ENCODE data around the gene ZIM2. TPM values are rescaled to one million over a fixed set of nuclear protein-coding genes. Genes with fewer than 3 reads are reported as not detected.

The ZIM2 gene
- total RNA-seq, 1 donor from 2014 or later: not detected

DNA sequence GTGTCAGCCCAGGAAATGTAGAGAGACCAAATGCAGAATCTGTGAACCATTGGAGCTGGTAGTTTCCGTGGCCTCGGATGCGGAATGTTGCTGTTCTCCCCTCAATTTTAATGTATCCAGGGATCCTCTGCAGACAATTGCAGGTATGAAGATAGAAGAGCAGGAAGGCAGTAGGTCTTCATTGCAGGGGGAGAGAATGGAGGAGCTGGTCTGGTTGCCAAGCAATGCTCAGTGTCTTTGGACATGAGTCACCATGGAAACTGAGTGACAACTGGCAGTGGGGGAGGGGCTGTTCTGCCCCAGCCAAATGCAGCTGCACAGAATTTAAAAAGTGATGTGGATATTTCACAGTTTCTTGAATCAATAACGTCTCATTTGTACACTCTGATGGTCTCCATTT, 112.8 kb downstream of the ZIM2 start:
- Histone ChIP-seq H3K4me3 (no peak overlapping the region), H3K27me3 (no peaks in the 10 kb centered on the region), H3K27ac (no peak overlapping the region), H3K9me3 (peaks cover 2% of the 10 kb centered on the region), H3K36me3 (no peaks in the 10 kb centered on the region), H3K4me1 (no peaks in the 10 kb centered on the region)
- intact Hi-C loops (cut with DNase I): no loop called here
- ATAC-seq (no peak), DNase-seq (no peak)
- TF ChIP-seq, protein P1, sequence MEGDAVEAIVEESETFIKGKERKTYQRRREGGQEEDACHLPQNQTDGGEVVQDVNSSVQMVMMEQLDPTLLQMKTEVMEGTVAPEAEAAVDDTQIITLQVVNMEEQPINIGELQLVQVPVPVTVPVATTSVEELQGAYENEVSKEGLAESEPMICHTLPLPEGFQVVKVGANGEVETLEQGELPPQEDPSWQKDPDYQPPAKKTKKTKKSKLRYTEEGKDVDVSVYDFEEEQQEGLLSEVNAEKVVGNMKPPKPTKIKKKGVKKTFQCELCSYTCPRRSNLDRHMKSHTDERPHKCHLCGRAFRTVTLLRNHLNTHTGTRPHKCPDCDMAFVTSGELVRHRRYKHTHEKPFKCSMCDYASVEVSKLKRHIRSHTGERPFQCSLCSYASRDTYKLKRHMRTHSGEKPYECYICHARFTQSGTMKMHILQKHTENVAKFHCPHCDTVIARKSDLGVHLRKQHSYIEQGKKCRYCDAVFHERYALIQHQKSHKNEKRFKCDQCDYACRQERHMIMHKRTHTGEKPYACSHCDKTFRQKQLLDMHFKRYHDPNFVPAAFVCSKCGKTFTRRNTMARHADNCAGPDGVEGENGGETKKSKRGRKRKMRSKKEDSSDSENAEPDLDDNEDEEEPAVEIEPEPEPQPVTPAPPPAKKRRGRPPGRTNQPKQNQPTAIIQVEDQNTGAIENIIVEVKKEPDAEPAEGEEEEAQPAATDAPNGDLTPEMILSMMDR (IDR thresholded peaks at IDR 0.05): no peak

- ATAC-seq: no peak
- no peak for DNase-seq
- no peak overlapping the region for H3K27ac ChIP-seq
- intact Hi-C loops (cut with DNase I): no loop called here
- TF ChIP-seq, protein P1 (IDR thresholded peaks at IDR 0.05): peak; percentile 37
- H3K9me3 ChIP-seq: no peaks in the 10 kb centered on the region
- H3K4me3 ChIP-seq: no peak overlapping the region
- H3K27me3 ChIP-seq: no peaks in the 10 kb centered on the region
- H3K4me1 ChIP-seq: no peaks in the 10 kb centered on the region
- H3K36me3 ChIP-seq: no peaks in the 10 kb centered on the region
These were observed 114.6 kb downstream of the ZIM2 start for GRCh38 chr19:56725829-56726424.

Other genes with a start within 250 kb of the ZIM2 start
- gene ZNF71, start 245.4 kb downstream of the ZIM2 start, total RNA-seq: 7.0 TPM
- not detected for gene SMIM17, start 197.6 kb downstream of the ZIM2 start, total RNA-seq
- 3.0 TPM for gene ZNF835, start 169.0 kb downstream of the ZIM2 start, total RNA-seq
- 5.7 TPM for gene PEG3, start within 50 bp of the ZIM2 start, total RNA-seq